Neural cell (in vitro differentiated cells): ENCODE measurements around the gene MFN1.
A peak's percentile ranks its signal among the peaks of the same experiment; 100 is the strongest.

Source experiments
- CTCF ChIP-seq: fragments of 450-650 bp; IDR thresholded peaks from 2 replicates; pipeline ENCODE4 v1.5.1; 2014; ENCODE audit warnings: antibody characterized with exemption, mild to moderate bottlenecking, moderate library complexity; ENCODE audit not compliant: poor library complexity, severe bottlenecking
- EZH2 ChIP-seq: fragments of 200-600, 300-800 bp; shearing (Covaris generic), sonication (generic); IDR thresholded peaks from 2 replicates; pipeline ENCODE4 v1.6.1; 2014; ENCODE audit warnings: antibody characterized with exemption, low read length, borderline replicate concordance, mild to moderate bottlenecking; ENCODE audit not compliant: insufficient read depth, poor library complexity, severe bottlenecking
- RAD21 ChIP-seq: fragments of 450-650 bp; conservative IDR thresholded peaks from 2 replicates; pipeline ENCODE4 v1.6.1; 2014; ENCODE audit warnings: antibody characterized with exemption, mild to moderate bottlenecking, moderate library complexity

GRCh38 chr3:179421500-179421899, 74.0 kb downstream of the MFN1 start:
- TF ChIP-seq EZH2 (no peak), CTCF (peak; percentile 66), RAD21 (peak; percentile 72)
